Jurkat, Clone E6-1 (cell line): ENCODE measurements around the gene PCAT7.
"Not testable (repeated sequence)": the region's sequence is repeated elsewhere in the genome, so short reads cannot be mapped to it uniquely, and the experiment has no call there.

Experiments used
- DNase-seq: peaks from one replicate; pipeline ENCODE4 v3.0.0-alpha.2; 2011; ENCODE audit warnings: low read depth, low spot score
- H3K4me3 ChIP-seq: 2 replicates; pipeline ENCODE4 v1.5.1; 2011; ENCODE audit warnings: mild to moderate bottlenecking, low read length, control low read depth, moderate library complexity

Gene PCAT7

GRCh38 chr9:94554078-94554438 lies 825 bp upstream of the PCAT7 start:
- DNase-seq, result no peak
- H3K4me3 ChIP-seq, result no peak overlapping the region; the same call in 1 of the 2 replicates

GRCh38 chr9:94557376-94557775 lies 2.5 kb downstream of the PCAT7 start:
- no peak overlapping the region for H3K4me3 ChIP-seq
- no peak for DNase-seq

DNA sequence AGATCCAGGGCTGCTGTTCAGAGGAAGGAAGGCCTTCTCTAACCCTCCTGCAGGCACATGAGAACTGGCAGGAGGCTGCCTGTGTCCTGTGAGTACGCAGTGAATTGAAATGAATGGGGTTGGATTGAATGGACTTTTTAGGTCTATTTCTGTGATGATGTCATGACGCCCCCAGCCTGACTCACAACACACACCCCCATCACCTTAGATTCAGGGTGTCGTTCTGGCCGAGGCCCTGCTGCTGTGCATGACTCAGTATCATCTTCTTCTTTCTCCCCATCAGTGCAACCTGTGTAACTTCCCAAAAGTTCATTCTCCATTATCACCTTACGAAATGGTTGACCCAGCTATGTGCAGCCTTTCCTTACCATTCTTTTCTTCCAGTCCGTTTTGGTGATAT lies 5.4 kb downstream of the PCAT7 start:
- no peak overlapping the region for H3K4me3 ChIP-seq
- DNase-seq, result no peak

GRCh38 chr9:94563548-94563947 lies 8.7 kb downstream of the PCAT7 start:
- no peak overlapping the region for H3K4me3 ChIP-seq
- DNase-seq, result no peak

- H3K4me3 ChIP-seq, DNase-seq: not testable (repeated sequence)
Observed at GRCh38 chr9:94564279-94564678, 9.4 kb downstream of the PCAT7 start.

DNA sequence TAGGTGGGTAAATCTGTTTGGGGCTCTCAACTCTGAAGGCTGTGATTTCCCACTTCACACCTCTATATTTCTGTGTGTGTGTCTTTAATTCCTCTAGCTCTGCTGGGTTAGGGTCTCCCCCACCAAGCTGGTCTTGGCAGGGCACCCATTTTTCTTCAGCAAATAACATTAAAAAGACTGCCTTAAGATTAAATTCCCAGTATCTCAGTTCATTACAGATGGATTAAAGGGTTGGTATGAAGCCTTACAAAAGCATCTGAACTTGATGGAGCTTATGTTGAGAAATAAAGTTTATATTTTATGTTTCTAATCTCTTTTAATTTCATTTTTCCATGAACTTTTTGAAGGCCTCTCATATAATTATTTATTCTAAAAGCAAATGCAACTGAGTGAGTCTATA lies 11.7 kb downstream of the PCAT7 start:
- H3K4me3 ChIP-seq, result no peak overlapping the region
- DNase-seq, result no peak

DNA sequence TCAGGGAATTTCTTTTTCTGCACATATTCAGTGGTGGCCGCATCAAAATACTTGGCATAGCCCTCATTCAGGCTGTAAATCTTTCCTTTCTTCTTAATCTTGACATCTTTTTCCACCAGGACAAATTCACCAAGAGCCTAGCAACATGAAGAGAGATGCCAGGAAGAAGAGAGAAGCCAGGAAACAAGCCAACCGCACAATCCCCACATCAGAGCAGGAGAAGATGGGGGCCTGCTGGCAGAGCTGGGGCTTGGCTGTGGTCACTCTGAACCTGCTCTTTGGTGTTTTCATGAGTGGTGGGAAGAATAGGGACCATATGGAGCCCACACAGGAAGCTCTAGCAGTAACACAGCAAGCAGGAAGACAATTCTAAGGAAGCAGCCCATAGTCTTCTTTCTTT lies 12.4 kb downstream of the PCAT7 start:
- H3K4me3 ChIP-seq, result no peak overlapping the region
- no peak for DNase-seq

GRCh38 chr9:94568250-94568889 lies 13.5 kb downstream of the PCAT7 start:
- no peak for DNase-seq
- no peak overlapping the region for H3K4me3 ChIP-seq

- no peak for DNase-seq
- no peak overlapping the region for H3K4me3 ChIP-seq
Observed at GRCh38 chr9:94568972-94569712, 14.3 kb downstream of the PCAT7 start.

DNA sequence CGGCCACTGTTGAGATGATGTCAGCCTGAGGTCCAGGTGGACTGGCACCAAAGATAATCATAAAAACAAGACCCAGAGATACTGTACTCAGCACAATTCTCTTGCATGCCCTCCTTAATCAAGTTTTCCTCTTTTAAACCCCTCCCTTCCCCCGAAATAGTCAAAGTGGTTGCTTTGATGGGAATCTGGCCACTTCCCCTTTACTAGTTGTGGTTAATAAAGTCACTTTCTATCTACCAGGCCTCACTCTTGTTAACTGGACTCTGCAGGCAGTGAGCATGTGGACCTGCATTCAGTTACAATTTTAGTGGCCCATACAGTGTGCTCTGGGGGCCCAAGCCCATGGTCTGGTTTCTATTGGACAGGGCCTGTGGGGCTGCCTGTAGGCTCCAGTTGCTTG lies 21.2 kb downstream of the PCAT7 start:
- no peak overlapping the region for H3K4me3 ChIP-seq
- no peak for DNase-seq

DNA sequence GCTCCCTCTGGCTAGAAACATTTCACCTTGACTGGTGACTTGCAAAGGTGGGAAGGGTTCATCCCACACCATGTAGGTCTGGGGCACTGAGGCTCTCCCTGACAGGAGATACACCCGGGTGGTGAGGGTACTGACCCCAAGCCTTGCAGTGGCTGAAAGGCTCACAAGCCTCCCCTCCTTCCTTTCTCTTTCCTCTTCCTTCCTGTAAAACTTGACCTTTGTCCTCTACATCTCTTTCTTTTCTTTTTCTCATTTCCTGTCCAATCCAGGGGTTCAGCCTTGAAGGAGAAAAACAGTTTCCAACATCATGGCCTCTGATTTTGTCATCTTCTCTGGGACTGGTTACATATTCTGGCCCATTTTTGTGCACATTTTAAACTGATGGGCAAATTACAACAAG lies 22.2 kb downstream of the PCAT7 start:
- DNase-seq, result no peak

GRCh38 chr9:94577571-94577970 lies 22.7 kb downstream of the PCAT7 start:
- no peak for DNase-seq
- H3K4me3 ChIP-seq, result no peak overlapping the region

More for the DNA sequence above, 22.2 kb downstream of the PCAT7 start:
- H3K4me3 ChIP-seq, result no peak overlapping the region

DNA sequence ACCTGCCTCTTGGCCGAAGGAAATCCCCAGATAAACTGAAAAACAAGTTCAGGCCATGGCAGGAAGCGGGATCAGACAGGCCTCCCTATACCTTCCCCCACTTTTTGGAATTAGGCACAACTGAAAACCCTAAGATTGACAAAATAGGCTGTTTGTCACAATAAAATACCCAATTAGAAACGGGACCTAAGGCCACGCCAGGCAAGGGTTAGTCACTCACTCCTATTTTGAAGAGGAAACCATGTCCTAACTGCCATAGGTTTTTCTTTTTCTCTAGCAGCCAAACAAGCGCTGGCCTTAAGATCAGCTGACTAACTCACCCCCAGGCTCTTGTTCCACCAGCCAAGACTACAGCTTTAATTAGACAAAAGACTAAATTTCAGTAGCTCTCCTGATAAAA lies 26.8 kb downstream of the PCAT7 start:
- no peak for DNase-seq
- H3K4me3 ChIP-seq, result no peak overlapping the region

- no peak overlapping the region for H3K4me3 ChIP-seq
- peak; percentile 63 for DNase-seq
Observed at GRCh38 chr9:94584555-94584954, 29.7 kb downstream of the PCAT7 start.

GRCh38 chr9:94586316-94586715 lies 31.4 kb downstream of the PCAT7 start:
- DNase-seq, result no peak
- no peak overlapping the region for H3K4me3 ChIP-seq

- no peak overlapping the region for H3K4me3 ChIP-seq
- no peak for DNase-seq
Observed at GRCh38 chr9:94586814-94587213, 31.9 kb downstream of the PCAT7 start.

GRCh38 chr9:94588681-94589080 lies 33.8 kb downstream of the PCAT7 start:
- DNase-seq, result no peak
- no peak overlapping the region for H3K4me3 ChIP-seq

DNA sequence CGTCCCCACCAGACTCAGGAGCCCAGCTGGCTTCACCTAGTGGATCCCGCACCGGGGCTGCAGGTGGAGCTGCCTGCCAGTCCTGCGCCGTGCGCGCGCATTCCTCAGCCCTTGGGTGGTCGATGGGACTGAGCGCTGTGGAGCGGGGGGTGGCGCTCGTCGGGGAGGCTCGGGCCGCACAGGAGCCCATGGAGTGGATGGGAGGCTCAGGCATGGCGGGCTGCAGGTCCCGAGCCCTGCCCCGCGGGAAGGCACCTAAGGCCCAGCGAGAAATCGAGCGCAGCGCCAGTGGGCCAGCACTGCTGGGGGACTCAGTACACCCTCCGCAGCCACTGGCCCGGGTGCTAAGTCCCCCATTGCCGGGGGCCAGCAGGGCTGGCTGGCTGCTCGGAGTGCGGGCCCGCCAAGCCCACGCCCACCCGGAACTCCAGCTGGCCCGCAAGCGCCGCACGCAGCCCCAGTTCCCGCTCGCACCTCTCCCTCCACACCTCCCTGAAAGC lies 36.2 kb downstream of the PCAT7 start:
- not testable (repeated sequence) for DNase-seq

DNA sequence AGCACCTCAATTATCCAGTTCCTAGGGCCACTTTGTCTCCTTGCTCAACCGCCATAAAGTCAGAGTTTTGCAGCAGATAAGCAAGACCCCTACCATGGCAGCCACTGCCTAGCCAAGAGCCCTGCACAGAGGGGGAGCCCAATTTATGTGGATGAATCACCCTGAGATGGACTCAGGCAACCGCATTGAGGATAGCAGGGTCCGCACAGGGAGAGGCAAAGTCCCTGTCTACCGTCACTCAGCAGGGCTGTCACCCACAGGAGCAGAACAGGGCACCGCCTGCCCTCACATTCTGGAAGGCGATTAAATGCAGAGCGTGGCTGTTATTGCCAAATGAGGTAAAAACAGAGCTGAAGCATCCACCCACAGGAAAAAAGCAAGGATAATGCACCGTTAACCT lies 37.0 kb downstream of the PCAT7 start:
- no peak for DNase-seq
- H3K4me3 ChIP-seq, result no peak overlapping the region

More for the DNA sequence above, 36.2 kb downstream of the PCAT7 start:
- H3K4me3 ChIP-seq, result not testable (repeated sequence)

- DNase-seq, H3K4me3 ChIP-seq: not testable (repeated sequence)
Observed at GRCh38 chr9:94592683-94593082, 37.8 kb downstream of the PCAT7 start.
